Measurements from ENCODE around the gene RGL2. TPM values are rescaled to one million over a fixed set of nuclear protein-coding genes. Genes with fewer than 3 reads are reported as not detected.

Gene RGL2
- polyA plus RNA-seq, 1 donor, result 54.4 TPM

Other genes starting within 250 kb of the RGL2 start
- gene HLA-DPA1, start 225.3 kb downstream of the RGL2 start, polyA plus RNA-seq (ENCODE audit: insufficient read length), result 15.1 TPM
- gene HLA-DPB1, start 223.0 kb downstream of the RGL2 start, polyA plus RNA-seq (ENCODE audit: insufficient read length), result 9.5 TPM
- 41.7 TPM for gene COL11A2, start 106.5 kb downstream of the RGL2 start, polyA plus RNA-seq (ENCODE audit: insufficient read length)
- gene RXRB, start 98.3 kb downstream of the RGL2 start, polyA plus RNA-seq (ENCODE audit: insufficient read length), result 40.7 TPM
- 75.0 TPM for gene SLC39A7, start 98.1 kb downstream of the RGL2 start, polyA plus RNA-seq (ENCODE audit: insufficient read length)
- 11.6 TPM for gene HSD17B8, start 94.3 kb downstream of the RGL2 start, polyA plus RNA-seq (ENCODE audit: insufficient read length)
- gene RING1, start 90.4 kb downstream of the RGL2 start, polyA plus RNA-seq (ENCODE audit: insufficient read length), result 29.4 TPM
- 45.3 TPM for gene VPS52, start 27.1 kb downstream of the RGL2 start, polyA plus RNA-seq (ENCODE audit: insufficient read length)
- gene RPS18, start 26.9 kb downstream of the RGL2 start, polyA plus RNA-seq (ENCODE audit: insufficient read length), result 4,951 TPM
- gene B3GALT4, start 21.8 kb downstream of the RGL2 start, polyA plus RNA-seq (ENCODE audit: insufficient read length), result 1.6 TPM
- 52.7 TPM for gene WDR46, start 9.7 kb downstream of the RGL2 start, polyA plus RNA-seq (ENCODE audit: insufficient read length)
- gene PFDN6, start 9.3 kb downstream of the RGL2 start, polyA plus RNA-seq (ENCODE audit: insufficient read length), result 43.7 TPM
- 20.3 TPM for gene TAPBP, start 15.1 kb upstream of the RGL2 start, polyA plus RNA-seq (ENCODE audit: insufficient read length)
- gene ZBTB22, start 18.8 kb upstream of the RGL2 start, polyA plus RNA-seq (ENCODE audit: insufficient read length), result 13.4 TPM
- 29.5 TPM for gene DAXX, start 24.0 kb upstream of the RGL2 start, polyA plus RNA-seq (ENCODE audit: insufficient read length)
- gene KIFC1, start 92.9 kb upstream of the RGL2 start, polyA plus RNA-seq (ENCODE audit: insufficient read length), result 18.0 TPM
- gene PHF1, start 112.1 kb upstream of the RGL2 start, polyA plus RNA-seq (ENCODE audit: insufficient read length), result 48.4 TPM
- gene CUTA, start 119.2 kb upstream of the RGL2 start, polyA plus RNA-seq (ENCODE audit: insufficient read length), result 123 TPM
- 28.1 TPM for gene SYNGAP1, start 121.1 kb upstream of the RGL2 start, polyA plus RNA-seq (ENCODE audit: insufficient read length)
- gene ZBTB9, start 155.6 kb upstream of the RGL2 start, polyA plus RNA-seq (ENCODE audit: insufficient read length), result 5.8 TPM

Measured in forelimb muscle (tissue), 1 donor.